HepG2 (cell line): ENCODE results near the gene NT5DC1. TPM values are rescaled to one million over a fixed set of nuclear protein-coding genes. Genes with fewer than 3 reads are reported as not detected.

Experiments used
- CEBPZ ChIP-seq: IDR thresholded peaks from 2 replicates; pipeline ENCODE4 v1.6.1; 2012; ENCODE audit warnings: low read length, improper control_type of control experiment
- FOXC1 ChIP-seq: sonication (generic); formaldehyde crosslinking; IDR thresholded peaks from 2 replicates; pipeline ENCODE4 v1.8.0; 2022; ENCODE audit warnings: mild to moderate bottlenecking, missing genetic modification reagents, borderline replicate concordance
- PRDM10 ChIP-seq: sonication (generic); formaldehyde crosslinking; IDR thresholded peaks from 2 replicates; pipeline ENCODE4 v1.4.0; 2020; ENCODE audit warnings: low read depth, missing genetic modification reagents
- polyA plus RNA-seq, 8 experiments: library from polyadenylated mRNA; depleted of rRNA in 3 of 8; stranded (reverse) in 7 of 8; unstranded in 1 of 8; fragments of >200 nt; fragmentation: Illumina TruSeq in 4 of 8; extraction: Trizol in 4 of 8; gene quantifications; 2 replicates each; pipeline versions ENCODE4 v1.2.1 to v1.2.3, GENCODE V29; 2011 to 2016; ENCODE audit warnings: low read depth in 4 of 8, missing spikeins in 1 of 8, mixed read lengths in 1 of 8; ENCODE audit not compliant: insufficient read depth in 1 of 8
- total RNA-seq, 5 experiments: library from RNA; depleted of rRNA; stranded (reverse); fragments of >200 nt; fragmentation: Illumina TruSeq; extraction: Trizol; gene quantifications; 2 replicates each; pipeline ENCODE4 v1.2.3, GENCODE V29; 2016; ENCODE audit warnings: low read depth in 1 of 5

The NT5DC1 gene
- total and polyA plus RNA-seq, 2 of the 13 experiments (the other 11 are each of a cell fraction or from before 2014, with no cell fraction given) = 27.0 to 56.1 TPM

- TF ChIP-seq PRDM10 (CRISPR knock-in tag) = no peak
- no peak for TF ChIP-seq FOXC1 (CRISPR knock-in tag)
- no peak for TF ChIP-seq CEBPZ
Observed at GRCh38 chr6:116278854-116279231, 178.2 kb downstream of the NT5DC1 start (continued).
